Endothelial cell of umbilical vein (primary cell): ENCODE data around the gene CORO6. TPM values are rescaled to one million over a fixed set of nuclear protein-coding genes. Genes with fewer than 3 reads are reported as not detected.
A peak's percentile ranks its signal among the peaks of the same experiment; 100 is the strongest.

Experiments used
- BruUV-seq: library from RNA; stranded (reverse); fragments of 400-500 nt; replicated peaks from 2 replicates; lab custom pipeline; 2021; lab: Mats Ljungman, UMichigan
- CTCF ChIA-PET: fragments of 300-600, 350-600 bp; sonication (Branson Sonifier 250); formaldehyde crosslinking; loops from one replicate; lab custom pipeline; 2021; ENCODE audit warnings: antibody characterized with exemption, inconsistent platforms; lab: Charles Lee
- POLR2A ChIA-PET: fragments of 300-600, 350-600 bp; sonication (Branson Sonifier 250); formaldehyde crosslinking; loops from one replicate; lab custom pipeline; 2021; ENCODE audit warnings: antibody characterized with exemption, inconsistent platforms; lab: Charles Lee
- DNase-seq: peaks from one replicate; pipeline ENCODE4 v3.0.0-alpha.2; 2011; ENCODE audit warnings: low read depth, low spot score
- FAIRE-seq: peaks from 2 replicates; lab custom pipeline; 2011; peaks lifted over from hg19 to GRCh38; lab: Jason Lieb, UNC
- H2AFZ ChIP-seq: 2 replicates; pipeline ENCODE4 v1.6.0; 2012; ENCODE audit warnings: low read depth, low read length, control low read depth, inconsistent platforms
- H3K27ac ChIP-seq: 2 replicates; pipeline ENCODE4 v1.5.1; 2011; ENCODE audit warnings: low read depth, mild to moderate bottlenecking, control low read depth, low read length, moderate library complexity; ENCODE audit not compliant: insufficient read depth
- H3K27me3 ChIP-seq, 2 experiments: 2 replicates each; pipeline versions ENCODE4 v1.6.0 to v1.6.1; 2011; ENCODE audit warnings: low read length in 2 of 2, mixed read lengths in 1 of 2; ENCODE audit not compliant: control insufficient read depth in 2 of 2, insufficient read depth in 2 of 2
- H3K36me3 ChIP-seq, 2 experiments: 2 replicates in 1 of 2; 3 replicates in 1 of 2; pipeline ENCODE4 v1.5.1; 2011; ENCODE audit warnings: low read length in 2 of 2, mild to moderate bottlenecking in 1 of 2, moderate library complexity in 1 of 2; ENCODE audit not compliant: control insufficient read depth in 2 of 2, insufficient read depth in 2 of 2; ENCODE audit errors: extremely low read depth in 1 of 2
- H3K4me1 ChIP-seq: 3 replicates; pipeline ENCODE4 v1.5.1; 2011; ENCODE audit warnings: mild to moderate bottlenecking, low read length; ENCODE audit not compliant: control insufficient read depth, insufficient read depth; ENCODE audit errors: extremely low read depth
- H3K4me2 ChIP-seq: 2 replicates; pipeline ENCODE4 v1.6.1; 2011; ENCODE audit warnings: low read length, control low read depth, mixed read lengths; ENCODE audit not compliant: insufficient read depth
- H3K4me3 ChIP-seq, 3 experiments: fragments of 200-600 bp in 1 of 3; sonication (generic), shearing (Covaris generic) in 1 of 3; replicated peaks in 1 of 3; 2 replicates each; pipeline ENCODE4 v1.5.1; 2011 to 2016; ENCODE audit warnings: control low read depth in 3 of 3, low read length in 3 of 3, mild to moderate bottlenecking in 2 of 3, inconsistent platforms in 1 of 3, low read depth in 1 of 3, moderate library complexity in 1 of 3; ENCODE audit not compliant: insufficient read depth in 1 of 3
- H3K79me2 ChIP-seq: 2 replicates; pipeline ENCODE4 v1.6.0; 2012; ENCODE audit warnings: low read length, inconsistent platforms; ENCODE audit not compliant: control insufficient read depth, insufficient read depth
- H3K9ac ChIP-seq: replicated peaks from 2 replicates; pipeline ENCODE3; 2011; ENCODE audit warnings: low read length, control low read depth; ENCODE audit not compliant: insufficient read depth; ENCODE audit errors: extremely low read depth
- H3K9me1 ChIP-seq: replicated peaks from 3 replicates; pipeline ENCODE4 v1.6.0; 2011; ENCODE audit warnings: mild to moderate bottlenecking, low read length; ENCODE audit not compliant: control insufficient read depth, insufficient read depth; ENCODE audit errors: extremely low read depth
- H3K9me3 ChIP-seq: replicated peaks from 2 replicates; pipeline ENCODE4 v1.5.1; 2012; ENCODE audit warnings: low read length, inconsistent platforms; ENCODE audit not compliant: control insufficient read depth, insufficient read depth
- H4K20me1 ChIP-seq: replicated peaks from 2 replicates; pipeline ENCODE3; 2011; ENCODE audit warnings: mild to moderate bottlenecking, low read length; ENCODE audit not compliant: control insufficient read depth, insufficient read depth; ENCODE audit errors: extremely low read depth
- EZH2 ChIP-seq: IDR thresholded peaks from 2 replicates; pipeline ENCODE4 v1.6.1; 2012; ENCODE audit warnings: borderline replicate concordance, low read depth, mild to moderate bottlenecking, moderate library complexity, low read length, inconsistent platforms; ENCODE audit not compliant: severe bottlenecking
- FOS ChIP-seq: IDR thresholded peaks from 2 replicates; pipeline ENCODE4 v1.6.1; 2011; ENCODE audit warnings: mild to moderate bottlenecking, low read length, moderate library complexity, borderline replicate concordance; ENCODE audit not compliant: insufficient read depth
- GATA2 ChIP-seq: IDR thresholded peaks from 2 replicates; pipeline ENCODE4 v1.7.0; 2011; ENCODE audit warnings: low read depth, mild to moderate bottlenecking, moderate library complexity, mixed read lengths, low read length; ENCODE audit not compliant: insufficient read length, insufficient read depth
- JUN ChIP-seq: IDR thresholded peaks from 2 replicates; pipeline ENCODE4 v1.6.1; 2011; ENCODE audit warnings: borderline replicate concordance, low read depth; ENCODE audit not compliant: insufficient read length, insufficient read depth
- MYC ChIP-seq: IDR thresholded peaks from one replicate; pipeline ENCODE4 v1.6.1; 2011; ENCODE audit warnings: mild to moderate bottlenecking, low read depth, low read length
- POLR2A ChIP-seq: IDR thresholded peaks from 2 replicates; pipeline ENCODE4 v1.6.1; 2012; ENCODE audit warnings: low read depth, mild to moderate bottlenecking, control low read depth, low read length
- POLR2AphosphoS5 ChIP-seq: IDR thresholded peaks from 2 replicates; pipeline ENCODE4 v1.6.1; 2012; ENCODE audit warnings: low read depth, mild to moderate bottlenecking, control low read depth, low read length, moderate library complexity; ENCODE audit not compliant: insufficient read depth
- dilution Hi-C: fragments of 300-500 bp; cut with MboI; formaldehyde crosslinking; loops from one replicate; pipeline ENCODE4 v1.15.0; 2019; ENCODE audit warnings: low sequenced_read_pairs; ENCODE audit not compliant: extremely low pct_ligation_motif_present
- intact Hi-C: fragments of 100-400 bp; cut with micrococcal nuclease; formaldehyde crosslinking; loops from one replicate; pipeline ENCODE4 v1.10.0; 2022
- polyA plus RNA-seq, 4 experiments: library from polyadenylated mRNA; depleted of rRNA in 3 of 4; stranded (reverse) in 3 of 4; unstranded in 1 of 4; fragments of >200 nt; gene quantifications; 2 replicates each; pipeline versions ENCODE4 v1.2.1 to v1.2.3, GENCODE V29; 2011 to 2012; ENCODE audit warnings: missing spikeins in 1 of 4
- total RNA-seq: library from RNA; stranded (reverse); gene quantifications from 2 replicates; pipeline ENCODE4 v1.2.3, GENCODE V29; 2021
- TF ChIP-seq, protein P1 (sequence below), 2 donors: IDR thresholded peaks; 1 replicate in 1 of 2; 2 replicates in 1 of 2; pipeline ENCODE4 v1.5.1; 2011; ENCODE audit warnings: low read length in 2 of 2, mild to moderate bottlenecking in 2 of 2, moderate library complexity in 2 of 2, control low read depth in 1 of 2, inconsistent platforms in 1 of 2, low read depth in 1 of 2; ENCODE audit not compliant: insufficient read depth in 1 of 2; ENCODE audit errors: extremely low read depth in 1 of 2
- TF ChIP-seq, protein P2 (sequence below): IDR thresholded peaks from 2 replicates; pipeline ENCODE4 v1.6.1; 2011; ENCODE audit not compliant: insufficient read depth, insufficient read length

CORO6 gene
- total and polyA plus RNA-seq, 2 donors (not counting 3 experiments of a cell fraction or from before 2014, with no cell fraction given): 10.7 to 14.7 TPM

DNA sequence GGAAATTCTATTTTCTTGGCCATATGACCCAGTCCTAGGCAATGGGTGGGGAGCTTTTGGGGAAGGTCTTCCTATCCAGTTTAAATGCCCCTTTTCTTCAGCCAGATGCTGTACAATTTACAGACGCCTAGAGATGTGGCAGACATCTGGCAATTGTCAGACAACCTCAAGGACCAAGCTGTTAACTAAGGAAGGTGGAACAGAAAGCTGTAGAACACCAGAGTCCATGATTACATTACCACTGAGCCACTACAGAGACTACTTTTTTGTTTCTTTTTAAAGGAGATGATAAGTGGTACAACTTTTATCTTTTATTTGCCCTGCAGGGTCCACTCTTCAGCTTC lies 21.1 kb upstream of the CORO6 start:
- intact Hi-C loops: no loop called here

DNA sequence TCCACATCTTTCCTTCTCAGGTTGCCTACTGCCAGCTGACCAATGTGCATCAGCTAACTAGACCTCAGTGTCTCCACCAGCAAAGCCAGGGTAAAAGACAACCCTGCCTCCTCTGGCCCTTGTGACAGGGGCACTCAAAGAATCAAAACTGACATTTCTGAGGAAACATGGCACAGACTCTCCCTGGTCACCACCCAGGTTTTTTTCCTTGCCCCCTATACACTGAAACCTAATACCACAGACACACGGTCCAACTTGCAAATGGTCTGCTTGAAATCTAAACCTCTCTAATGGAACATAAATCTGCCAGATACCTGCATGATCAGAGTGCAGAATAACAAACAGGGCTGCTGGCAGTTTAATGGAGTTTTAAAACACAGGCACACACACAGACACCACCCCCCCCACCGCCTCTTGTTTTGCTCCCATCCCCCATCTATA lies 19.5 kb upstream of the CORO6 start:
- intact Hi-C loops: no loop called here

More for the DNA sequence above, 21.1 kb upstream of the CORO6 start:
- Histone ChIP-seq H3K4me1 (peaks cover 58% of the 10 kb centered on the region), H3K9me3 (no peaks in the 10 kb centered on the region), H3K4me3 (no peak overlapping the region), H3K27me3 (no peaks in the 10 kb centered on the region), H3K36me3 (peaks cover 0 to 4% of the 10 kb centered on the region in 2 experiments), H3K79me2 (no peaks in the 10 kb centered on the region), H3K27ac (peak overlapping the region; percentile 79), H2AFZ (no peak overlapping the region), H4K20me1 (no peaks in the 10 kb centered on the region), H3K4me2 (no peak overlapping the region), H3K9me1 (no peaks in the 10 kb centered on the region), H3K9ac (no peak overlapping the region)
- BruUV-seq: TSS peak; percentile 47
- no peak for TF ChIP-seq POLR2A
- CTCF ChIA-PET: interaction anchor here (1.1 to 7.9 kb wide), 6 partner anchors 12 to 449 kb away, joined by 4 to 275 read pairs (median 8); no protein-coding TSS in a partner anchor
- dilution Hi-C loops: no loop called here
- no peak for DNase-seq
- no peak for FAIRE-seq
- POLR2A ChIA-PET: interaction anchor here (0.6 to 1.1 kb wide), 2 partner anchors 118 to 137 kb away, joined by 5 to 6 read pairs; no protein-coding TSS in a partner anchor

More for the DNA sequence above, 19.5 kb upstream of the CORO6 start:
- DNase-seq (peak; percentile 43), FAIRE-seq (no peak)
- POLR2A ChIA-PET: no interaction called here
- CTCF ChIA-PET: interaction anchor here (0.8 to 7.9 kb wide), 12 partner anchors 9 to 451 kb away, joined by 3 to 275 read pairs (median 8); partner anchors contain the start of gene SSH2
- BruUV-seq: no TSS peak
- TF ChIP-seq, protein P1, sequence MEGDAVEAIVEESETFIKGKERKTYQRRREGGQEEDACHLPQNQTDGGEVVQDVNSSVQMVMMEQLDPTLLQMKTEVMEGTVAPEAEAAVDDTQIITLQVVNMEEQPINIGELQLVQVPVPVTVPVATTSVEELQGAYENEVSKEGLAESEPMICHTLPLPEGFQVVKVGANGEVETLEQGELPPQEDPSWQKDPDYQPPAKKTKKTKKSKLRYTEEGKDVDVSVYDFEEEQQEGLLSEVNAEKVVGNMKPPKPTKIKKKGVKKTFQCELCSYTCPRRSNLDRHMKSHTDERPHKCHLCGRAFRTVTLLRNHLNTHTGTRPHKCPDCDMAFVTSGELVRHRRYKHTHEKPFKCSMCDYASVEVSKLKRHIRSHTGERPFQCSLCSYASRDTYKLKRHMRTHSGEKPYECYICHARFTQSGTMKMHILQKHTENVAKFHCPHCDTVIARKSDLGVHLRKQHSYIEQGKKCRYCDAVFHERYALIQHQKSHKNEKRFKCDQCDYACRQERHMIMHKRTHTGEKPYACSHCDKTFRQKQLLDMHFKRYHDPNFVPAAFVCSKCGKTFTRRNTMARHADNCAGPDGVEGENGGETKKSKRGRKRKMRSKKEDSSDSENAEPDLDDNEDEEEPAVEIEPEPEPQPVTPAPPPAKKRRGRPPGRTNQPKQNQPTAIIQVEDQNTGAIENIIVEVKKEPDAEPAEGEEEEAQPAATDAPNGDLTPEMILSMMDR (IDR thresholded peaks at IDR 0.05; ENCODE audit: extremely low read depth in 1 of 2, insufficient read depth in 1 of 2, low read depth in 1 of 2, low read length in 2 of 2): no peak
- TF ChIP-seq EZH2 (no peak), JUN (no peak), MYC (no peak), GATA2 (no peak), POLR2AphosphoS5 (no peak), FOS (no peak), POLR2A (no peak)
- TF ChIP-seq, protein P2, sequence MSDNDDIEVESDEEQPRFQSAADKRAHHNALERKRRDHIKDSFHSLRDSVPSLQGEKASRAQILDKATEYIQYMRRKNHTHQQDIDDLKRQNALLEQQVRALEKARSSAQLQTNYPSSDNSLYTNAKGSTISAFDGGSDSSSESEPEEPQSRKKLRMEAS: no peak
- Histone ChIP-seq H3K4me3 (no peak overlapping the region), H3K27me3 (no peaks in the 10 kb centered on the region), H3K9me1 (no peaks in the 10 kb centered on the region), H4K20me1 (no peaks in the 10 kb centered on the region), H2AFZ (no peak overlapping the region), H3K4me1 (peaks cover 58% of the 10 kb centered on the region), H3K4me2 (peak overlapping the region; percentile 63), H3K27ac (peak overlapping the region; percentile 79), H3K79me2 (no peaks in the 10 kb centered on the region), H3K36me3 (no peaks in the 10 kb centered on the region), H3K9me3 (no peaks in the 10 kb centered on the region), H3K9ac (peak overlapping the region; percentile 60)
- dilution Hi-C loops: no loop called here
